ENCODE results near the gene CASK.
"Not testable (repeated sequence)": the region's sequence is repeated elsewhere in the genome, so short reads cannot be mapped to it uniquely, and the experiment has no call there.

CASK gene

DNA sequence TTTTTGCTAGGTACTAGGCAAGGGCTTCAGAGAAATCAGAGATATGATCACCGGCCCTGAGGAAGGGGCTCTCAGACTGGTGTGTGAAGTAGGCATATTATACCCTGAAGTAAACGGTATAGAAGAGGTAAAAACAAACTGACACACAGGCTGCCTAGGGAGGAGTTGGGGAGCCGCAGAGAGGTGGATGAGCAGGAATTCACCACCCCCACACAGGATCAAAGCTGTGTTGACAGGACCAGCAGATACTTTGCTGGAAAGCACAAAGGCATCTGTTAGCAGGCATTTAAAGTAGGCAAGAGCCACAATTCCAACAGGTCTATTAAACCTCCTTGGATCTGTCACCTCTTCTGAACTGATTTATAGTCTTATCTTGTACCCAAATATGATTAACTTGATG lies 306.4 kb downstream of the CASK start:
- no peak for DNase-seq

DNA sequence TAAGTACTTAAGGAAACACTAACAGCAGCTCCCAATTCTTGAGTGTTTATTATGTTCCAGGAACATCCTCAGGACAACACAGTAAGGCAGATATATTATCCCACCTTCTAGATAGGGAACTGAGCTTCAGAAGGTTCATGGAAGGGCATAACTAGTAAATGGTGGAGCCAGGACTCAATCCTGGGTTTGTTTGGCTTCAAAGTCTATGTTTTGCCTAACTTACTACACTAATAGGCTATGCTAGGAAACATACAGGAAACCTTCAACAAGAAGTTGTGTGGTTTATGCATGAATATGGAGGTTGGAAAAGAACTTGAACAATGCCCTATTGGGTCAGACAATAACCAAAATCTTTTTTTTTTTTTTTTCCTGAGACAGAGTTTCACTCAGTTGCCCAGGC lies 307.1 kb downstream of the CASK start:
- DNase-seq: no peak

DNA sequence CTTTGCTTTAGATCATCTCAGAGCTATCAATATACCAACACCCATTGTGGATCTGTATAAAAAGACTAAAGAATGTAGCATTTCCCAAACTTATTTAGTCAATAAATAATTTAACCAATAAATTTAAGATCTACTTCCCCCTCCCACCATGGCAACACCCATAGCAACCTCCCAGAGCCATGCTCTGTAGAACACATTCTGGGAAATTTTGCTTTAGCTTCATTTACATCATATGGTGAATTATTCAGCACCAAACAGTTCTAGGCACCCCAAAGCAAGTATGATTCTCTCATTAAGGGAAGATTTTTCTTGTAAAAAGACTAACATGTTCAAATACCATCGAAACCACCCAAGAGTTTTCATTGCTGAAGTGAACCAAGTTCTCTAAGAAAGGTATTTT lies 315.1 kb downstream of the CASK start:
- no peak for DNase-seq

DNA sequence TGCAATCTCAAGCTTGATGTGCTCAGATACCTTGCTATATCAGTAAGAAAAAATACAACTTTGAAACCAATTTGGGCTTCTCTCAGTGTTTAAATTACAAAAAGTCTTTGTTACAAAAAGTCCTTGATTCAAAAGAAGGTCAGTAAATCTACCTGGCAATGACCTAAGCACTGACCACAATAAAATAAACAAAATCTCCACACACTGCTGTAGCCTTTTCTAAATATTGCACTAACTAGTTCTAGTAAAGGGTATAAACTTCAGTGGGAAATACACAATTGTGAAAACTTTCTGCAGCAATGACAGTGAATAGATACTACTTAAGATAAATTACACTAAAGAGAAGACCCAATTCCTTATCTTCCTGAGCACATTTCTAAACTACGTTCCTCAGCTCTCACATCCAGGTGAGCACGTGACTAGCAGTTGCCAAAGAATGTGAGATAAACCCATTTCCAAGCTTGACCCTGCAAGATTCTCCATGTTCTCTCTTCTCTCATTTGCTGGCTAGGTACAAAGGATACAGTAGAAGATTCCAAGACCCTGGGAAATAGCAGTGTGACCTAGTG lies 316.0 kb downstream of the CASK start:
- no peak for DNase-seq

DNA sequence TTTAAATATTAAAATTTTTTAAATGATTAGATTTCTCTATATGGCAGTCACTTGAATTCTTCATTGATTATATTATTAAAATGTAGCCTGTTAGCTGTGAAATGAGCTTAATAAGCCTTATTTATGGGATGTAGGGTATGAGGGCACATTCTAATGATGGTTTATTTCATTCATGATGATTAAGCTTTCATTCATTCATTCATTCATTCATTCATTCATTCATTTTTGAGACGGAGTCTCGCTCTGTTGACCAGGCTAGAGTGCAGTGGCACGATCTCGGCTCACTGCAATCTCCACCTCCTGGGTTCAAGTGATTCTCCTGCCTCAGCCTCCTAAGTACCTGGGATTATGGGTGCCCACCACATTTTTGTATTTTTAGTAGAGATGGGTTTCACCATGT lies 317.3 kb downstream of the CASK start:
- not testable (repeated sequence) for DNase-seq

DNA sequence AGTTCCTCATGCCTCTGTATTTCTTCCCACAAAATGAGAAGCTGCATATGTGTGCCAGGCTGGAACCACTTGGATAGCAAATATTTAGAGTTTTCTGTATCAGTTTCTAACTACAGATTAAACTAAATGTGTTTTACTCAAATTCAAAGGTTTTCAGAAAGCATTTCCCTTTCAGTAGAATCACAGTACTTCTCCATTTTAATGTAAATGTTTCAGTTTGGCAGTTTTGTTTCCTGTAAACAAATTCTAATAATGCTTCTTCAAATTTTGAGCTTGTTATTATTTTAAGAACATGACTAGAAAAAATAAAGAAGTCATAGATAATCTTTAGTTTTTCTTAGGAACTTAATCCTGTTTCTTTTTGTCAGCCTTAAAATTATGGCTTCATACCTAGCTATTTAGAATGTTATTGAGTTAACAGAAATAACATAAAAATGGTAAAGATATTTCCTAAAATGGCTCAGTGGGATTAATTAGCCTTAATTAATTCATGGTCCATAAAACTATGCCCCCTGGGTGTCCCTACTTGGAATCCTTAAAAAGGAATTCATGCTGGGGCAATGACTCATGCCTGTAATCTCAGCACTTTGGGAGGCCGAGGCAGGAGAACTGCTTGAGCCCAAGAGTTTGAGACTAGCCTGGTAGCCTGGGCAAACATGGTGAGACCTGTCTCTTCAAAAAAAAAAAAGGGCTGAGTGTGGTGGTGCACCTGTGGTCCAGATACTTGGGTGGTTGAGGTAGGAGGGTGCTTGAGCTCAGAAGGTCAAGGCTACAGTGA lies 318.4 kb downstream of the CASK start:
- no peak for DNase-seq

DNA sequence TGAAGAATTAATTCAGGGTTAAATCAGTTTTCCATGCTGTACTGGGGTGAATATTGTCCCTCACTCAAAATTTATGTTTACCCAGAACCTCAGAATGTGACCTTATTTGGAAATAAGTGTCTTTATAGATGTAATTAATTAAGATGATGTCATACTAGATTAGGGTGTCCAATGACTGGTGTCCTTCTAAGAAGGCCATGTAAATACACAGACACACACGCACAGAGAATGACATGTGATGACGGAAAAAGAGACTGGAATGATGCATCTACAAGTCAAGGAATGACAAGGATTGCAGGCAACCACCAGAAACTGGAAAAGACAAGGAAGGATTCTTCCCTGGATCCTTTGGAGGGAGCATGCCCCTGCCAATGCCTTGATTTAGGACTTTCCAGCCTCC lies 319.2 kb downstream of the CASK start:
- no peak for DNase-seq

DNA sequence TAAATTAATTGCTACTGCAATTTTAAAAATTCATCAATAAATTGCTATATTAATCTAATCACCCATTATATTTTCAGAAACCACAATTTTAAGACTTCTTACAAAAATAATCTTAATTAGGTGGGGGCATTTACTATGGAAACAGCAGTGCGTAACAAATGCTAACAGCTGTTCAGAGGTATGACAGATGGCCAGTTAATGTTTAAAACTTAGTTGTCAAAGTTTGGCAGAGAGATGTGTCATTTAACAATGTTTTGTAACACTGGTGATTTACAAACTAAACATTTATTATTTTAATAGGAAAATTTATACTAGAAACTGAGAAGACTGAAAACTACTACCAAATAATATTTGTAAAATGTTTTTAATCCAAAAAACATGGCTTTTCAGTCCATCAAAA lies 319.8 kb downstream of the CASK start:
- DNase-seq: no peak

DNA sequence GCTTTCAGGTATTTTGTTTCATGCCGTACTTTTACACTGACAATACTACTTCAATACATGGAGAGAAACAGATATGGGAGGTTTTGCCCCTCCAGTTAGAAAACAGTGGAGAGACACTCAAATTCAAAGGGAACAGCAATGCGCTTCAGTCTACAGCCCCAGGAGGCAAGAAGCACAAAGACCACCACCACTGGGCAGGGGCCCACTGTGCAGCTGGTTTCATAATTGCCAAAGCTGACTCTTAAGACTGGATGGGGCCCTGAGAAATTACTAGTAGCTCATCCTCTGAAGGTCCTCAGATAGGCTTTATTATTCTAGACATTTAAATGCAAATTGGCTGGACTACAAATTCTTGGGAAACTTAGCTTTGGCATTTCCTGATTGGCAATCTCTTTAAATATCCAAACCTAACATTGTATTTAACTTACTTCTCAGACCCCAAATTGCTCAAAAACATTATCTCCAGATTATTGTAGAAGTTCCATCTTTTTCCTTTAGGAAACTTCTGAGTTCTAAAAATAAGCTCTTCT lies 320.5 kb downstream of the CASK start:
- DNase-seq: no peak

DNA sequence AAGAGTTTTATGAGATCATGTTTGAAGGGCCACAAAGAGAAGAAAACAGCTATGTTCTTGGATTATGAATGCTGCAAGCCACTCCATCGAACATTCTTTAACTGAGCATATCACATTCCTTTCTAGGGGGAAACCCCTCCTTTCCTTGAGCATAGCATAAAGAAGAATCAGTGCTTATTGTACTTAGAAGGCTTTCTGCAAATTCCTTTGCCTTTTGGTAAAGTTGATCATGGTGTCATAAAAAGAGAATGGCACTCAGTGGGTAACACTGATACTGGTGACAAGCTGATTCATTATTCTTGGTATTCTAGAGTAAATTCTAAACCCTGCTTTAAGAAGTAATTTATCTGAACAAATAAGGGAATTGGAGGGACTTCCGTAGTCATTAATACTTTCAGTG lies 323.1 kb downstream of the CASK start:
- DNase-seq: no peak

DNA sequence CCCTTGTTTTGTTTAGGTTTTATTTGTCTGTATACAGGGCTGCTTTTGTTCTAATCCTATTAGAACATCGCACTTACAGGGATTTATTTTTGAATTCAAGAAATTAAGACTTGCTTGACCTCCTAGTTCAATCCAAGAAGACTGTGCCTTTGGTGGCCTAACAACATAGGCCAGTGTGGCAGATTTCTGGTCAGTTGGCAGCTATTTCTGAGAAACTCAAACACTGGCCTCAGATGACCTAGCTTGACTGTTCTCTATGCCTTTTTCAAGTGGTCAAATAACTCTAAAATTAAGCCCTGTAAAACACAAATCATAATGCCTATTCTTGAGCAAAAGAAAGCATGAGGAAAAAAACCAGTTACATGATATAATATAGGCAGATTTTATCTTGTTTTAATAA lies 323.8 kb downstream of the CASK start:
- no peak for DNase-seq

DNA sequence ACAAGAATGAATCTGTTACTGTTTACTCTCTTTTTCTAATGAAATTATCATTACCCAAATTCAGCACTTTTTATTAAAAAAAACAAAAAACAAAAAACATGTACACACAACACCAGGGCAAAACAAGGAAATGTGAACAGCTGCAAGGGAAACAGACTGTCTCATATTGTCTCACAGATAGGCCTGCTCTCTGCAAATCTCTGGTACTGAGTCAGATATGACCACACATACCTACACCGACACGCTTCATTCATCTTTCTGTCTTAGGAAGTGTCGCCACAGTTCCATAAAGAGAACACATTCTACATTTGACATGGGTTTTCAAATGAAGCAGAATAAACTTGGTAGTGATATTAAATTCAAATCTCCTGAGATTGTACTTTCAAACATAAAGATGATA lies 326.8 kb downstream of the CASK start:
- DNase-seq: no peak

DNA sequence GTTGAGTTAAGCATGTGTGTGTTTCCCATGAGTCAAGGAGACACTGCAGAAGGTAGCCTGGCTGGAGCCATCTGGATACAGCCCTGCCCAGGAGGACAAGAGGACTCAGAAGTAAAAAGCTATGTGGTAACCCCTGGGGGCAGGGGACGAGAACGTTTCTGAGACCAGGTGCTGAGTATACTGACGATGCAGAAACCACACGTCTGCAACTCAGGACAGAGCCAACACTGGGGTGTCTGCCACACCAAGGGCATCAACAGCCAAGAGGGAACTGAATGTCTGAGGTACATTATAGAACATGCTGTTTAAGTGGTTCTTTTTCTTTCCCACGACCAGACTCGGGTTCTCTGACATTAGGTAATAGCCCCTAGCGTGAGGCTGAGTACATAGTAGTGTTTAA lies 328.7 kb downstream of the CASK start:
- no peak for DNase-seq

DNA sequence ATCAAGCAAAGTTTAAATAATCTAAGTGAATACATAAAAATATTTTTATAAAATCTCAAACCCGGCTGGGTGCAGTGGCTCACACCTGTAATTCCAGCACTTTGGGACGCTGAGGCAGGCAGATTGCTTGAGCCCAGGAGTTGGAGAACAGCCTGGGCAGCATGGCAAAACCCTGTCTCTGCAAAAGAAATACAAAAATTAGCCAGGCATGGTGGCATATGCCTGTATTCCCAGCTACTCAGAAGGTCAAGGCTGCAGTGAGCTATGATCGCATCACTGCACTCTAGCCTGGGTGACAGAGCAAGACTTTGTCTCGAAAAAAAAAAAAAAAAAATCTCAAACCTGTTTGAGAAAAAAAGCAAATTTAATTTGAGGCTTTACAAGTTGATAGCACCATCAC lies 331.4 kb downstream of the CASK start:
- no peak for DNase-seq

DNA sequence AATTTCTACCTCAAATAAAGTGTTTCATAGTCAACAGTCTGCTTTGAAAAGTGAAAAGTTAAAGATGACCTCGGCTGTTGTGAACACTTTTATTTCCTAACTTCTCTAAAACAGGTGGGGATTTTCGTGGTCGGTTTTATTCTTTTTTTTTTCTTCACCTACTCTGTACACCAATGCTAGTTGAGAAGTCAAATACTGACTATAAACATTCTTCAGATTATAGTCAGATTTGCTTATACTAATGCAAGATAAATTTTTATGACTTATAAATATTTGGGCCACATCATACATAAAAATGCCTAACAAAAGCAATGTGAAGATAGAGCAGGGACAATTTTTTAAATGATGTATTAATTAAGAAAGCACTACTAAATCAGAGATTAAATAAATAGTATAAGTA lies 332.7 kb downstream of the CASK start:
- no peak for DNase-seq

DNA sequence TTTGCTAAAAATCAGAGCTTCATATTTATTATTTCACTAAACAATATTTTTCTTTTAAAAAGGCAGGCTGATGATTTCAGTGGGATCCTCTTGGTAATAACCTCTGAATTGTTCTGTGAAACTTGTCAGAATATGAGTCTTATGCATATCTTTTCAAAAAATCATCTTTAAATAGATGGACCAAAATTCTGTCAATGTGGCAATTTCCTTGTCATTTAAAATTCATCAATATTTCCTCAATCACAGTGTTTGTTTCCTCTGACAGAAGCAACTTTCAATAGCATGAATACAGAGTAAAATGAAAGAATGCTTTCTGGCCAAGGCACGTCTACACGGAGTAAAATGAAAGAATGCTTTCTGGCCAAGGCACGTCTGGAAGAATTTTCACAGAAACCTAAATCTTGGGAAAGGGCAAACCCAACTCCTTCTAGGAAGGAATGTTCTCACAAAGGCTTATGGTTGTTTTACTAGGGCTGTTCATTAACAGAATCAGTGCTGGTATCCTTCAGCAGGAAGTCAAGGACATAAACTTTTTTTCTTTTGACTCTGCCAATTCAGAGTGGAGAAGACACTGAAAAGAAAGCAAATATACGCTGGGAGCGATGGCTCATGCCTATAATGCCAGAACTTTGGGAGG lies 333.6 kb downstream of the CASK start:
- no peak for DNase-seq

DNA sequence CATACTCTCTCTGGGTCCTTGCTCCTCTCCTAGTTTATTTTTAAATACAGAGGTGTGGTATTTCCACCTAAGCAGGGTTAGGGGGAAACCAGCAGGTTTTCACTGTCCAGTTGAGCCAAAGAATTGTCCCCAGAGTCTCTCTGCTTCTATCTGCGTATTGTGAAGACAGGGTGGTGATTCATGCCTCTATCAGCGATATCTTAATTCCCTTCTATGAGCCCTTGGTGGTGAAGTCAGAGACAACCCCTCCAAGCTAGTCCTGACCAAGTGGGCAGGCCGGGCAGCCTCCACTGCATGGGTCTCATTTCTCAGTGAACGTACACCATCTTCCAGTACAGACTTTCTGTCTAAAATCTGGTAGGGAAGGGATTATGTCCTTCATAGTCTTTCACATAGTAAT lies 335.1 kb downstream of the CASK start:
- DNase-seq: no peak

DNA sequence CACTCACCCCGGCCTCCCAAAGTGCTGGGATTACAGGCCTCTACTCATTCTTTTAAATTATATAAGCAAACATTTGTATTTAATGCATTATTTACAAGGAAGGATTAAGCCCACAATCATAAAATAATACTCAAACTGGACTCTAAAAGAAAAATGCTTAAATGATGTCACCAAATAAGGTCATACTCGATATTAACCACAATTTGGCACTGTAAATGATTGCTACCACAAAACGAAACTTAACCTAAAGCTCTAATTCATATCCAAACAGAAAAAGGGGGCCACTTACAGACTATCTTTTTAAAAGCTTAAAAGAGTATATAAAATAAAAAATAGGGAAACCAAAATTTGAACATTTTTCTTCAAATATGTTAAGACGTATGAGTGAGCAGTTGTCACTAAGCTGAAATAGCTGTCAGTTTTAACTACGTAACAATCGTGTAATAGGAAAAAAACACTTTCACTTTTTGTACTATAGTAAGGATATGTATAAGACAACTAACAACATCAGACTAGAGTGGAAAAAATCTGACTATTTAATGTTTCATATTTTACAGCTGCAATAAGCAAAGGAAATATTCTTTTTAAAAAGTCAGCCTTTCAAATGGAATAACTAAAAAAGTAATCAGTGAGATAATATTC lies 342.8 kb downstream of the CASK start:
- DNase-seq: no peak

DNA sequence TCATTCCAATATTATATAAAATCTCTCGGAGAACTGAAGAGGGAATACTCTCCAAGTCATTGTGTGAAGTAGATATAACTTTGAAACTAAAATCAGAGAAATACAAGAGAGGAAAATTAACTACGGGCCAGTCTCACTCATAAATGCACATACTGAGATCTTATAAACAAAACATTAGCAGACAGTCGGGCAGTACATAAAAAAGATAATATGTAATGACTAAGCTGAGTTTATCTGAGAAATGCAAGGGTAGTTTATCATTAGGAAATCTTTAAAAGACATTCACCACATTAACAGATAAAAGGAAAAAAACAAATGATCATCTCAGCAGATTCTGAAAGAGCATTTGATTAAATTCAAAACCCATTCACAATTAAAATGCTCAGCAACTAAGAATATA lies 359.5 kb downstream of the CASK start:
- DNase-seq: no peak

DNA sequence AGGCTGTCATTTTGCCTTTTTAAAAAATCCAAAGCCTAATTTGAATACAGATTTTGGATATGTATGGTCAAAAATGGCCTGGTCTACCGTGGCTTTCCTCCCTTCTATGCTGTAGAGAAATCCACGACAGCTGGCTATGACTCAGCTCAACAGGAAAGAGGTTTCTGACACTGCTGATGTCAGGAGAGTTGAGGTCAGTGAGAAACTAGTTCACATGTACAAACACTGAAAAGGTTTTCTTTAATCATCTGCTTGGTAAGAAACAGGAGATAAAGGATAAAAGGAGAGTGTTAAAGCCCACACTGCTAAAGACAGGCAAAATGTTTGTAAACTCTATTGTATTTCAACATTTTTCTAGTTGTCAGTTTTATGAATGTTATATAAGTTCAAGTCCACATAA lies 362.3 kb downstream of the CASK start:
- DNase-seq: no peak

DNA sequence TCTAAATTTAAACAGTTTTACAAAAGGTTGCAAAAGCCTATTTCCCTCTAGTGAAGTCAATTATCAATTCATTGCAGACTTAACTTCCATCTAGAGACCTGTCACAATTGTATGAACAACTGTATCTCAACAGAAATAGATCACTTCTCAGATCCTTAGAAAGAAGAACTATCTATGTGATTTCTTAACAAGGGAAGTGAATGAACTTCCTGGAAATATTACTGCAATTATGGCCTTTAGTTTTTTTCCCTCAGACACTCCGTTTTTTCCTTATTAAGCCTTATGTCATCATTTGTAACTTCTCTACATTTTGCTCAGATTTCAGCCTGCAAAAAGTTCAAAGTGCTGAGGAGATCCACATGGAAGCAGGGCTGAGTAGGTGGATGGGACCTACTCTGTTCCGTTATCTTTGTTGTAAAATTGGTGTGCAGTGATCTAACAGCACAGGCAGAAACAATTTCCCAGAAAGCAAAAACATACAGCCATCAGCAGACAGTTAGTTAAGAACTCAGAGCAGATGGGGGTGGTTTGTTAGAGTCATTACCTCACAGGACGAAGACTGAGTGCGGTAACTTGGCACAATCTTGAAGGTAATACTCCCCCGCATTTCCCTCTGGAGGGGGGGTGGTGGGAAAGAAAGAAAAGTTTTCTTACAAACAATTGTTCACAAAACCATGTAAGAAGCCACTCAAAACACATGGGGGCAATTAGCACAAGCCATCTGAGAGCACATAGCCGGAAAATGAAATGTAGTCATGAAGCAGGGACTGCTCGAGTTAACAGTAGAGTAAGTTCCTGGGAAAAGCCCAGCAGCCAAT lies 363.9 kb downstream of the CASK start:
- no peak for DNase-seq

DNA sequence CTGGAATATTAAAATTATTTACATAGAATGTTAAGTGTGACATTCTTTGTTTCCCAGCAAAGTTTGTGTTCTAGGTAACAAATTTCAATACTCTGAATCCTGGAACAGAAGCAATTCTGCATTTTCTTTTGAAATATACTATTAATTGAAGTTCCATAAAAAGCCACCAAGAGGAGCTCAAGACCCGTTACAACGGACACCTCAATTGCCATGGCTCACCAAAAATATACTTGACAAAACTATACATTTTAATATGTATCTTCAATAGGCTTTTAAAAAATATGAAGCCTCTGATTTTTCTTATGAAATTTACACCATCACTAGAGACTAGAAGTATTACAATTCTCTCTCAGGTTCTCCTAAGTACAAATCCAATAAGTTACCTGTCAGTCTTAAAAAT lies 364.8 kb downstream of the CASK start:
- DNase-seq: no peak

DNA sequence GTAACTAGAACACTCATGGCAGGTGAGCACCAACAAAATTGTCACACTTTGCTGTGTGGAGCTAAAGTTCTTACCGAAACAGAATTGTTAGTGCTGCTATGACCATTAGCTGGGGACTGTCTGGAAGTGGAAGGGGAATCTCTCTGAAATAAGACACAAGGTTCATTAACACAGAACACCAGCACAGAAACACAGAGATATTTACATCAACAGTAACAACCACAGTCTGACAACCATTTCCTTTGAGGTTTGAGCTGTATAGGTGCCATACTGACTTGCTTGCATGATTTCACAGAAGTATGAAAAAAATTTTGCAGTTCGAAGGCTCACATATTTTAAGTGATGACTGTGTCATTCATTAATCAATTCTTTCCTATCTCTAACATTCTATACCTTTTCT lies 366.4 kb downstream of the CASK start:
- no peak for DNase-seq
